Activated effector memory CD4-positive, alpha-beta T cell treated with Interleukin-2 at 50 U/mL for 16 hours (primary cell): ENCODE results near the gene NEXN.

ENCODE experiments used
- DNase-seq: peaks from one replicate; pipeline ENCODE4 v3.0.0-alpha.2; 2020

The NEXN gene

DNA sequence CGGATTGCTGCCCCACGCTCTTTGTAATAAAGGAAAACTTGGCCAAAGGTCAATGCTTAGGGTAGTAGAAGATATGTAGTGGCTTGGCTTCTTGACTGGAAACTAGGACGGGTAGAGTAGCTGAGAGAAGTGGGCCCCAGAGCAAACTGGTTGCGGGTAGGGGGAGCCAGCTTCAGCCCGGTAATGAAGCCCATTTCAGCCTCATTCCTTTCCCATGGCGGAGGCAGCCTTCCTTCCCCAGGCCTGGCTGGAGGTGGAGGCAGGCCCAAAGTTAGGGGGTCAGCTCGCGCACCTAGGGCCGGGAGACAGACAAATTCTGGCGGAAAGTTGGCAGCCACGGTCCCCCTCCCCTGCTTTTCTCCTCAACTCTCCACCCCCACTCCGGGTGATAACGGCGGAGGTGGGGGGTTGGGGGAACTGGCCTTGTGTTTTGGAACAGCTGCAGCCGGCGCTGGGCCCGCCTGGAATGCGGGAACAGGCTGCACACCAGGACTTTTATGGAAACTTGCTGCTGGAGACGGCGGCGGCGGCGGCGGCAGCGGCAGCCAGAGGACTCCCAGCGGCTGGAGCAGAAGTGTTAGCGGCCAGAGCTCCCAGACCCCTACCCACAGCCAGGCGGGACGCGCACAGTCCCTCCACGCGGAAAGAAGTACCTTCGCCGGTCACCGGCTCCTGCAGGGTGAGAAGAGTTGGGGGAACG, at the start of gene NEXN:
TSS of gene NEXN (plus strand) at position 544 of the 700 bp plus-strand sequence. CDS start 27,483 bp downstream, outside the sequence.
- no peak for DNase-seq

DNA sequence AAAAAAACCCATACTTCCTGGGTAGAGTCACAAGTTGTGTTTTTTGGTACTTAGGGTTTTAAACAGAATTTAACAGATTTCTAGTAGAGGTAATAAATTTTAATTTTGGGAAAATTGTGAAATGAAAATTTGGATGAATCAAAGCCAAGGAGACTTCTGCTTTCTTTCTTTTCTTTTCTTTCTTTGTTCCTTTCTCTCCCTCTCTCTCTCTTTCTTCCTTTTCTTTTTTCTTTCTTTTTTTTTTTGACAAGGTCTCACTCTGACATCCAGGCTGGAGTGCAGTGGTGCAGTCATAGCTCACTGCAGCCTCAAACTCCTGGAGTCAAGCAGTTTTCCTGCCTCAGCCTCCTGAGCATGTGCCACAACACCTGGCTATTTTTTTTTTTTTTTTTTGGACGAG, 46.9 kb upstream of the NEXN start:
- no peak for DNase-seq

DNA sequence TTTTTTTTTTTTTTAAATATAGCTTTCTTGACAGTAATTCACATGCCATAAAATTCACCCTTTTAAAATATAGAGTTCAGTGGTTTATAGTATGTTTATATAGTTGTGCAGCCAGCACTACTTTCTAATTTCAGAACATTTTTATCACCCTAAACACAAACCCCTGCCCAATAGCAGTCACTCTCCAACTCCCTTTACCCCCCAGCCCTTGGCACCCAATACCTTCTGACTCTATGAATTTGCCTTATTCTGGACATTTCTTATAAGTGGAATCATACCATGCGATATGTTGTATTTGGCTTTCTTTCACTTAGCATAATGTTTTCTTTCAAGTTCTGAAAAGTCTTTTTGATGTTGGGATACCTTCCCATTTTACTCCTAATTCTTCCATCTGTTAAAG, 42.5 kb upstream of the NEXN start:
- DNase-seq = no peak

DNA sequence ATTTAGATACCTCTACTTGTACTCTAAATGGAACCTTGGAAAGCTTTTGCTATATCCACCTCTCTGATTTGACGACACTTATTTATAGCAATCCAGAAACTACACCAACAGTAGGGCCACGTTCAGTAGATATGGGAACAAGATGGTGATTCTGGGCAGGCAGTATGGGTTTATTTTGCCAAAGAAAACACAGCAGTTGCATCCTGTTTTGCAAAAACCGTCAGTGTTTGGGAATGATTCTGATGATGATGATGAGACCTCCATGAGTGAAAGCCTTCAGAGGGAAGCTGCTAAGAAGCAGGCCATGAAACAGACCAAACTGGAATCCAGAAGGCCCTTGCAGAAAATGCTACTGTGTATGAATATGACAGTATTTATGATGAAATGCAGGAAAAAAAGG, 41.5 kb upstream of the NEXN start:
- no peak for DNase-seq

DNA sequence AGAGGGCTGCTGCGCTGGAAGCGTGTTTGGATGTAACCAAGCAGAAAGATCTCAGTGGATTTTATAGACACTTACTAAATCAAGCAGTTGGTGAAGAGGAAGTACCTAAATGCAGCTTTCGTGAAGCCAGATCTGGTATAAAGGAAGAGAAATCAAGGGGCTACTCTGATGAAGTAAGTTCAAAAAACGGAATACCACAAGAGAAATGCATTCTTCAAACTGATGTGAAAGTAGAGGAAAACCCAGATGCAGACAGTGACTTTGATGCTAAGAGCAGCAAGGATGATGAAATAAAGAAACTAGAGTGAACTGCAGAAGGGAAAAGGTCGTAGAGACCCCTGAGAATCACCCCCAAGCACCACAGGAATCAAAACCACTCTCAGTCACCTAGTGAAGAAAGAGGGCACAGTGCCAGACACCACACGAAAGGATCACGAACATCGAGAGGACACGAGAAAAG, 40.8 kb upstream of the NEXN start:
- no peak for DNase-seq

DNA sequence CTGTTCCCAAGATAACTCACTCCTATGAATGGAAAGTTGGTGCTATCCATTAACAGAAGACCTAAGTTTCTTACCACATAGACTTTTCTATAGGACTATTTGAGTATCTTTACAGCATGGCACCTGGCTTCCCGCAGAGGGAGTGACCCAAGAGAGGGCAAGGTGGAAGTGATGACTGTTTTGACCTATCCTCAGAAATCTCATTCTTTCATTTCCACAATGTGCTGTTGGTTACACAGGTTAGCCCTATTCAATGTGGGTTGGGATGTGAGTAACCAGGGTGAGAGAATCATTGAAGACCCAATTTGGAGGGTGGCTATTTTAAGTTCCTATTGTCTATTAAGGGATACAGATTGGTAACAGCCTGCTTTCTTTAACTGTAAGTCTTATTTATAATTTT, 38.3 kb upstream of the NEXN start:
- DNase-seq = no peak

DNA sequence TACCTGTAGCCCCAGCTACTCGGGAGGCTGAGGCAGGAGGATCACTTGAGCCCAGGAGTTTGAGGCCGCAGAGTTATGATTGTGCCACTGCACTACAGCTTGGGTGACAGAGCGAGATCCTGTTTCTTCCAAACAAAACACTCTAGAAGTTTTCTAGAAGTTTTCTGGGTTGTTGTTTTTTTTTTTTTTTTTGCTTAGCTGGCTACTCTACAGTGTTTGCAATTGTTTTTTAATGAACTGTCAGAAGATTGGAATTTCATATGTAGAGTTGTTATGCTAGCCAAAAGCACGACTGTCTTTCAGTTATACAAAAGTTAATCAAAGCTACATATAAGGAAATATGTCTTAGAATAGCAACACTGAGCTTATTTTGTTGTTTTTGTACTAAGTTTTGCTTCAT, 30.9 kb upstream of the NEXN start:
- DNase-seq = no peak

DNA sequence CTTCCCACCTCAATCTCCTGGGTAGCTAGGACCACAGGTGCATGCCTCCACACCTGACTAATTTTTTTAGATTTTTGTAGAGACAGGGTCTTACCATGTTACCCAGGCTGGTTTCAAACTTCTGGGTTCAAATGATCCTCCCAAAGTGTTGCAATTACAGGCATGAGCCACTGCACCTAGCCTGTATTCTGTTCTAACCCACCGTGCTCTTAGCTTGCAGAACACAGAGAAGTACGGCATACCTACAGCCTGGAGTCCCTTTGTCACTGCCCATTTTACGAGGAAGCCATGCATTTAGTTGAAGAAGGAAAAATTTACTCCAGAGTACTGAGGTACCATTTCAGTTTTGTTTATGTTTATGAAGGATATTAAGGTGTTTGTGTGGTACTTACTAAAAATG, 29.7 kb upstream of the NEXN start:
- no peak for DNase-seq

DNA sequence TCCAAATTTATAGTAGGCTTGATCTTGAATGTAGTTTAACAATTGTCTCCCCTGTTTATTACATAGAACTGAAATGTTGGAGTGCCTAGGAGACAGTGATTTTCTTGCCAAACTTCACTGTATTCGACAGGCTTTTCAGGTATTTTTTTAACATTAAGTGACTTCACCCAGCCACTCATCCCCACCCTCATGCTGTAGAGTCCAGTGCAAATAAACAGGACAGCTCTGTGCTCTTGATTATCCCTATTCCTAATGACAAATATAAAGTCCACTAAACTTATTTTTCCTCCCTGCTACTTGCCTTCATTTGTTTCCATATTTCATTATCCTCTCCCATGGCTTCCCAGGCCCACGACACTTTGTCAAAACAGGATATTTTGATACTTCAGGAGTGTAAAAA, 29.2 kb upstream of the NEXN start:
- no peak for DNase-seq

DNA sequence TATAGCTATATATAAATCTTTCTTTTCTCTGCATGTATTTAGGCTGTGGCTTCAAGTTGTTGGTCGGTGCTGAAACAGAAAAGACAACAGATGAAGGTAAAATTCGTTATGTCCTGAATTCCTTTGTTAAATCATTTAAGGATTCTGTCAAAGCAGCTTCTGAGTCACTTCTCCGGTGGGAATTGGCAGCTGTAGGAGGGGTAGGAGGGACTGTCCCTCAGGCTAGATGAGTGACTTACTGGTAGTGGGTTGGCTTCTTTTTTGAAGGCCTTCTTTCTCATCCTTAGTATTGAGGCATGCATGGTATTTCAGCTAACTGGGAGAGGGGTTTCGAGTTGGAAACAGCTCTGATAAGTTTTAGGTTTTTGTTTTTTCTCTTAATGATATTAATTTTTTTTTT, 22.1 kb upstream of the NEXN start:
- DNase-seq = no peak

DNA sequence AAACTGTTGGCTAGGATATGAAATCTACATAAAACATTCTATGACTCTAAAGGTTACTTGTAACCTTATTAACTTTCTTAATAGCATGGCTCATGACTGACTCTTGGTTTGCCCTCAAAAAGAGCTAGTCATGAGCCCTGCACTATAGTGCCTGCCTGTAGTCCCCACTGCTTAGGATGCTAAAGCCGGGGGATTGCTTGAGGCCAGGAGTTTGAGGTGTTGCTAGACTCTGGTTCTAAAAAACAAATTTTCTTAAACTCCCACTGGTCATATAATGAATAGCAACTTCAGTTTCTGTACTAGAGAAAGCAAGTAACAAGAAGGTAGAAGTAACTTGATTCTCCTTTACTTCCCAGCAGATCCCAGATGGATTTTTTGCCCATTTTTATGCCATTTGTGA, 15.8 kb upstream of the NEXN start:
- no peak for DNase-seq

DNA sequence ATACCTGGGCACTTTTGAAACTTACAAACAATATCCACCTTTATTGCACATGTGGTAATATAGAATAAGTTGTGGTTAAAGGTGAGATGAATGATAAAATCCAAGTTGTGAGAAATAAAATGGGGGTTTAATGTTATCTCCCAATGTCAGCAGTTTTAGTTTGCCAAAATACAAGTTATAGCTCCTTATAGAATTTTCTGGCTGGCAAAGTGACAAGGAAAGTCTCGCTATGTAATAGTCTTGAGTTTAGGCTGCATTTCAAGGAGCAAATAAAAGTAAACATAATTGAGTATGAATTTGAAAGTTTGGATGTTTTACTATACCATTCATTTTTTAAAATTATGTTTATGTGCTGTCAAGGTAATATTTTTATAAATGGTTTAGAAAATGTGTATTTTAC, 15.0 kb upstream of the NEXN start:
- no peak for DNase-seq

DNA sequence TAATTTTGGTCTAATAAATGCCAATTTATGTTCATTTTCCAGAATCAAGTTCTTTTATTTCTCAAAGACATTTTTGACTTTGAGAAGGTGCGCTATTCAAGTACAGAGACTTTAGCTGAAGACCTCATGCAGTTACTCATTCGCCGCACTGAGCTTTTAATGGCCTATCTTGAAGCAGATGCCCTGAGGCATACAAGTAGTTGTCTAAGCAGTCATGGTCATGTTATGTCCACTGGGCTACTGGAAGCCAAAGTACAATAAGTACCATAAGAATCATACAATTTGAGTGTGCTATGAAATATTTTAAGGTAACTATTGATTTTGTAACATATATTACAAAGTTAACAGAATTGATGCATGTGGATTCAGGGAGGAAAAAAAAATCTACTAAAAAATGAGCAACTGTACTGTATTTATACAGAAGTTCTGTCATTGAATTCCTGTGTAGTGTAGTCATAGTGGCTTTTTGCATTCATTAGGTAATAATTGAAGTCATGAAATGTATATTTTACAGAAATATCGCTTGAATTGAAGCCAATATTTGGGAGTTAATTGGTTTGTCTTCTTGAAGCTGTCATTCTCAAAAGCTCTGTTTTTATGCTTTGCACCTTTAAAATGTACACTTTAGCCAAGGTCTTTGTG, 13.5 kb upstream of the NEXN start:
- DNase-seq = no peak

DNA sequence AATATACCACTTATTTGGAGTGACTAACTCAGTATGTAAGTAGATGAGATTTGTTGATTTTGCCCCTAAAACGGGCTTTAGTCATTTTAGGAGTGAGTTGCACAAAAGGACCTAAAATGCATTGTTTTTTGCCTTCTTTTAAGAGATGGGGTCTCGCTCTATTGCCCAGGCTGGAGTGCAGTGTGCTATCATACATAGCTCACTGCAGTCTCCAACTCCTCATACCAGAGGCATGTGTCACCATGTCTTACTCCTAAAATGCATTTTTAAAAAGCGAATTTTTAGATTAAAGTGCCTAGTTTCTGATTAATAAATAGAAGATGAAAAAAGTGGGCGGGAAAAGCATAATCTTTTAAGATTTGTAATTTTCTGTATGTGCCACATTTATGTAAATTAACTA, 11.5 kb upstream of the NEXN start:
- no peak for DNase-seq

DNA sequence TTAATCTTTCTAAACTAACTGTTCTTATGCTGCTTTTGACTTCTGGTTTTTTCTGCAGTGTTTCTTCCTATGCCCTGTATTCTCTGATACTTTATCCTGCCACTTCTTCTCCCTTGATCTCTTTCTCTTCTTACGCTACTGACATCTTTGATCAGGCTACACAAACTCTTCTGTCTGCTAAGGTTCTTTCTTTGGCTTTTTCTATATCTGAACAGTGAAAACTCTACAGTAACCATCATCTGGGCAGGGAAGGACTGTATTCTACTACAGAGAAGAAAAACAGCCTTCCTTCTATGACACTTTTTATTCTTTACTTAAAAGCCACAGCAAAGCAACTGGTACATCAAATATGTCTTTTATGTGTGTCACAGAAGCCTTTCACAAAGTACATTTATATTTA, 7.4 kb upstream of the NEXN start:
- no peak for DNase-seq

DNA sequence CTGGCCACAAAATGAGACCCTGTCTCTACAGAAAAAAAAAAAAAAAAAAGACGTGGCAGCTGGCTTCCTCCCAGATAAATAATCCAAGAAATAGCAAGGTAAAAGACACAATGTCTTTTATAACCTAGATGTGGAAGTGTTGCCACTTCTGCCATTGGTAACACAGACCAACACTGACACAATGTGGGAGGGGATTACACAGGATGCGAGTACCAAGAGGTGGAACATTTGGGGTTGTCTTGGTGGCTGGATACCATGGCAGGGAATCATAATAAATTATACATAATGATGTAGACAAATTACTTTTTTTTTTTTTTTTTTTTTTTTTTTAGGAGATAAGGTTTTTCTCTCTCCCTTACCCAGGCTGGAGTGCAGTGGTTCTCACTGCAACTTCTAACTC, 6.0 kb upstream of the NEXN start:
- DNase-seq = no peak

DNA sequence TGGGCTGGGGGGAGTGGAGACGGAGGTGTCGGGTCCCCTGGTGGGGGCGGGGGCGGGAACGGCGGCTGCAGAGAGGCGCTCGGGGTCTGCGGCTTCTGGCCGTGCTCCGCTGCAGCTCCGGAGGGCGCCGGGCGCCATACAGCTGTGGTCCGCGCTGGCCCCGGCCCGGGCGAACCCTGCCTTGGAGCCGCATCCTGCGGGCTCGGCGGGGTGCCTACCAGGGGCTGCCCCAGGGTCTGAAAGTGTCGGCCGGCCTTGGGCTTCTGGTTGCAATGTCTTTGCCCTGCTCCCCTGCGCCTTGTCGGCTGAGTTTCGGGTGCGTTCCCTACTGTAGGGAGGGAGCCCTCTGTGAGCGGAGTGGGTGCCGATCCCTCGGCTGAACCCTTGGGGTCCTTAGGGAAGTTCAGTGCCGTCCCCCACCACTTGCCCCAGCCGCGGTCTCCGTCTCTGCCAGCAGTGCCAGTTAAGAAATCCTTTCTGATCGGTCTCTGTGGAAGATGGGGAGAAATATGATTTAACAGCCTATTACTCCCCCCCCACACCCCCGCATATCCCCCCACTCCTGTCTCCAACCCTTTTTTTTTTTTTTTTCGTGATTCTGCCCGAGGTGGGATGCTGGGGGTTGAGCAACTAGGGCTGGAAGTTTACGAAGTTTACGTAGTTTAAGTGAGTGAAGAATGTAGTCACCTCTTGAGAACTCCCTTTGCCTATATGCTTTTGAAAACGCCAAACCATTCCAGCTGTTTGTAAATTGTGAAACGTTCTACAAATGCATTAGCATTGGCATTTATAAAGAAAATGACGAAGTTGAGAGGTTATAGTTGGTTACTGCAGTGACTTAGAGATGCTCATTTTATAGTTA, 588 bp downstream of the NEXN start:
- DNase-seq = no peak

DNA sequence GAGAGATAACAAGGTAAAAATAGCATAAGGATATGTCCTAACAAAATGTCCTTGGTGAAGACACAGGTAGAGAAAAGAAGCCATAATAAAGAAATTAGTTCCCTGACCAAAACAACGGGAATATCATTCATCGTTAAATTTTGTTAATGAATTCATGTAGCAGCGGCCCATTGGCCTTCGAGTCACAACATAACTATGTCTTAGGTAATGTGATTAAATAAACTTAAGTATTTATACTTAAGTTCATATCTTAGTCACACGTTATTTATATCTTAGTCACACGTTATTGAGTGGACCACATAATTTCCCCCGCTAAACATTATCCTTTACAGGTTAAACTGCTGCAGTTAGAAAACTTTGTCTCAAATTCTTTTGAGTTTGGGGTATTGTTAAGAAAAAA, 1.2 kb downstream of the NEXN start:
- no peak for DNase-seq

DNA sequence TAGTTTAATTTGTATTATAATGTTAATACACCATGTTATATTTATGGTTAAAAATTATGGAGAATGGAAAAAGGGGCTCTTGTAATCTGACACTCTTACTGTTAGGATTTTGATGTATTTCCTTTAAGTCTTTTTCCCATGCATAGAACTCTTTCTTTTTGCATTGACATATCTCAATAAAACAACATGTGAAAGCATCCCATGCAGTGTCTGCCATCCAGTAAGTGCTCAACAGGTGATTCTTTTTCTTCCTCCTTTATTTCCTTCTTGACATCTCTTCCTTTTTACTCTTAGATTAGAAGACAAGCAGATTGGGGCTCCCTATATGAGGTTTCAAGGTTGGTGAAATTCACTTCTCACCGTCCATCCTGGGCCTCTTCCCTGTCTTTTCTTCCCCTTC, 2.8 kb downstream of the NEXN start:
- DNase-seq = no peak

DNA sequence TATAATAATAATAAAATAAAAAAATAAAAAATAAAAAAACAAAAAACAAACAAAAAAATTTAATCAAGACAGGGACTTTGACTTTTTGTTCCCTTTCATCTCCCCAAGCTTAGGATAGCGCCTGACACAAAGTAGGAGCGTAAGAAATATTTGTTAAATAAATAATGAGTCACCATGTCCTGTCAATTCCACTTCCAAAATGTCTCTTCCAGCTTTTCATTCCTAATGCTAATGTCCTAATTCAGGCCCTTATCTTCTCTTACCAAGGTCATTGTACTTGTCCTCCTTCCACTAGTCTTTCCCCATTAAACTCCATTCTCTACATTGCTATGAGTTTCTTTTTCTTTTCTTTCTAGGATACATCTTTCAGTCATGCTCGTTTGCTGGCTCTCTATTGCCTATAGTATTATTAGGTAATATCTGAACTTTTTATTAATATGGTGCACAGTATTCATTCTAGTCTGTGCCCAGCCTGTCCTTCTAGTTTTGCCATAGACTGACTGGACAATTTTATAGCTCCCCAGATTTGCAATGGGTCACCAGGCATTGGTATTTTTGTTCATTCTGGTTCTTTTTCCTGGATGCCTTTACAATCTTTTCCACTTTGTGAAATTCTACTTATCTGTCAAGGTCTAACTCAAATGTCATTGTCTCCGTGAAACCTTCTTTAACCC, 11.4 kb downstream of the NEXN start:
- DNase-seq = no peak

DNA sequence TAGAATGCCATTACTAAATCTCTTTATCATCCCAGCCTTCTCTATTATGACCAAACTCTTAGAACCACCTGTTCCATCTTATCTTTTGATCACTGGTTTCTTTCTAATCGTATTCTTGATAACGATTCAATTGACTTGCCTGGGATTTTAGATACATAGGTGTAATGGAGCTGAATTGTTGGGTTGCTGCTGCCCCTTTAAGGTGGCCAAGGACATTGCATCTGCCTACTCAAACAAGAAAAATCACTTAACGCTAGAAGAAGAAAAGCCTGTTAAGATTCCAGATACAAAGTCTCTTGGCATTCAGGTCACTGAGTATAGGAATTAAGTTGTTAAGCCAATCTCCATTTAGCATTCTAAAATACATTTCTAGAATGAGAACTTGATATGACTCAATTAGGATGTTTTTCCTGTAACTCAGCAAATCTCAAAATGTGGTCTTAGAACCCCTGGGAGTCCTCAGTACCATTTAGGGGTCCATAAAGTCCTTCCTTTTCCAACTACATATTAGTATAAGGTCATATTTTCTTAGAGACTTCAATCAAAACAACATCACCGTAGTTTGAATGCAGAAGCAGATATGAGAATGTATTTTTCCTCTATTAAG, 12.4 kb downstream of the NEXN start:
- DNase-seq = no peak

DNA sequence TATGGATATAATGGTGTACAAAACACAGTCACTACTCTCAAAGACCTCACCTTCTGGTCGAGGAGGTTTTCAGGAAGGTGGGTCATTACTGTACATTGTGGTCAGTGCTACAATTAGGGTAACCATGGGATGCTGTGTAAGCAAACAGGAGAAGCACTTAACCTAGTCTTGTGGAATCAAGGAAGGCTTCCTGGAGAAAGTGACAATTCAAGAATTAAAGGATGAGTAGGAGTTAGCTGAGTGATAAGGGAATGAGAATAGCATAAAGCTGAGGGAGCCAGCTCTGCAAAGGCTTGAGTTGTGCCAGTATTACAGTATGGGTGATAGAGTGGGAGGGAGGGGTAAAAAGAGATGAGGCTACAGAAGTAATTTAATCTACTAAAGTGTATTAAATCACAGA, 17.2 kb downstream of the NEXN start:
- DNase-seq = no peak

DNA sequence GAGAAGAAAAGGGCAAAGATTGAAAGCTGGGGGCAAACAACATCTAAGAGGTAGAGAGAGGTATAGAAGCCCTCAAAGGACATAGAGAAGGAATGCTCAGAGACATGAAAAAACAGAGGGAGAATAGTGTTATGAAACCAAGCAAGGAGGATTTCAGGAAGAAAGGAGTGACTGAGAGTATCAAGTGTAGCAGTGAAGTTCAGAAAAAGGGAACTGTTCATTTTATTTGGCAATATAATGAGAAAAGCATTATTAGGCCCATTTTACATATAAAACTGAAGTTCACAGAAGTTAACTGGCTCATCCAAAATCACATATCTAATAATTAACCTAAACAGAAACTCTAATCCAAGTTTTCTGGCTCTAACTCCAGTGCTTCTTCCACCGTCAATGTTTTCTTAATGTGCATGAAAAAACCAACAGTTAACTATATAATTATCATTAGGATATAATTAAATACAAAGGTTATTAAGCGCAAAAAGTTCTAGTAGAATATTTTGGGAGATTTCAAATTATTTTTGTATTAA, 17.7 kb downstream of the NEXN start:
- DNase-seq = no peak
